HUES48 (cell line): Measurements from ENCODE around the gene BLVRA.
"Not testable (repeated sequence)": the region's sequence is repeated elsewhere in the genome, so short reads cannot be mapped to it uniquely, and the experiment has no call there.

Experiments used
- H3K27ac ChIP-seq: one replicate; pipeline ENCODE4 v1.7.0; 2013; ENCODE audit warnings: low read depth, low read length, inconsistent platforms
- H3K27me3 ChIP-seq: 2 replicates; pipeline ENCODE4 v1.6.1; 2013; ENCODE audit warnings: mild to moderate bottlenecking, low read length; ENCODE audit not compliant: control insufficient read depth, insufficient read depth
- H3K36me3 ChIP-seq: 2 replicates; pipeline ENCODE4 v1.6.1; 2013; ENCODE audit warnings: low read length; ENCODE audit not compliant: control insufficient read depth, insufficient read depth
- H3K4me1 ChIP-seq: 2 replicates; pipeline ENCODE4 v1.6.1; 2013; ENCODE audit warnings: mild to moderate bottlenecking, low read length; ENCODE audit not compliant: control insufficient read depth, insufficient read depth
- H3K4me3 ChIP-seq: 2 replicates; pipeline ENCODE4 v1.5.1; 2013; ENCODE audit warnings: mild to moderate bottlenecking, low read depth, low read length
- H3K9ac ChIP-seq: 2 replicates; pipeline ENCODE4 v1.6.1; 2013; ENCODE audit warnings: mild to moderate bottlenecking, low read depth, low read length, moderate library complexity
- H3K9me3 ChIP-seq: 2 replicates; pipeline ENCODE4 v1.6.1; 2013; ENCODE audit warnings: low read length; ENCODE audit not compliant: control insufficient read depth, insufficient read depth

BLVRA gene

GRCh38 chr7:43758029-43758821, at the start of gene BLVRA:
Gene BLVRA, plus strand, starts transcription at chr7:43758680. Its CDS starts 12,479 bp downstream, at chr7:43771159.
- peaks cover 28% of the 10 kb centered on the region for H3K27me3 ChIP-seq
- H3K4me1 ChIP-seq, result peaks cover 21% of the 10 kb centered on the region
- H3K9ac ChIP-seq, result peak within 1 kb of the TSS; percentile 31; the same call in 1 of the 2 replicates
- H3K4me3 ChIP-seq, result peak within 1 kb of the TSS; percentile 72
- H3K27ac ChIP-seq, result no peak within 1 kb of the TSS
- no peaks in the 10 kb centered on the region for H3K9me3 ChIP-seq
- H3K36me3 ChIP-seq, result no peaks in the 10 kb centered on the region

GRCh38 chr7:43711503-43711902, 47.0 kb upstream of the BLVRA start:
- Histone ChIP-seq H3K36me3 (no peaks in the 10 kb centered on the region), H3K4me3 (no peak overlapping the region), H3K9me3 (no peaks in the 10 kb centered on the region), H3K4me1 (peaks cover 15% of the 10 kb centered on the region), H3K9ac (no peak overlapping the region), H3K27me3 (no peaks in the 10 kb centered on the region), H3K27ac (no peak overlapping the region)

- not testable (repeated sequence) for H3K27ac ChIP-seq, H3K36me3 ChIP-seq, H3K4me3 ChIP-seq
These were observed 42.5 kb upstream of the BLVRA start for GRCh38 chr7:43715966-43716365.

GRCh38 chr7:43716598-43716997, 41.9 kb upstream of the BLVRA start:
- 0 out of 2 replicates have a peak, but pooled peaks cover 5% of the 10 kb centered on the region for H3K36me3 ChIP-seq
- no peak overlapping the region for H3K9ac ChIP-seq
- H3K9me3 ChIP-seq, result no peaks in the 10 kb centered on the region
- H3K4me3 ChIP-seq, result no peak overlapping the region
- no peaks in the 10 kb centered on the region for H3K27me3 ChIP-seq
- H3K4me1 ChIP-seq, result peaks cover 2% of the 10 kb centered on the region; the same call in 1 of the 2 replicates
- no peak overlapping the region for H3K27ac ChIP-seq

More at GRCh38 chr7:43715966-43716365, 42.5 kb upstream of the BLVRA start:
- H3K9me3 ChIP-seq, H3K27me3 ChIP-seq, H3K4me1 ChIP-seq, H3K9ac ChIP-seq: not testable (repeated sequence)

- Histone ChIP-seq H3K27me3 (no peaks in the 10 kb centered on the region), H3K9ac (no peak overlapping the region), H3K4me3 (no peak overlapping the region), H3K9me3 (no peaks in the 10 kb centered on the region), H3K27ac (no peak overlapping the region), H3K36me3 (0 out of 2 replicates have a peak, but pooled peaks cover 5% of the 10 kb centered on the region), H3K4me1 (no peaks in the 10 kb centered on the region; the same call in 1 of the 2 replicates)
These were observed 37.2 kb upstream of the BLVRA start for GRCh38 chr7:43721193-43721806.

- no peak overlapping the region for H3K9ac ChIP-seq
- no peak overlapping the region for H3K27ac ChIP-seq
- H3K4me3 ChIP-seq, result no peak overlapping the region
- peaks cover 3% of the 10 kb centered on the region; the same call in 1 of the 2 replicates for H3K4me1 ChIP-seq
- H3K9me3 ChIP-seq, result no peaks in the 10 kb centered on the region
- no peaks in the 10 kb centered on the region for H3K27me3 ChIP-seq
- 0 out of 2 replicates have a peak, but pooled peaks cover 5% of the 10 kb centered on the region for H3K36me3 ChIP-seq
These were observed 35.5 kb upstream of the BLVRA start for GRCh38 chr7:43723007-43723341.

- Histone ChIP-seq H3K36me3 (0 out of 2 replicates have a peak, but pooled peaks cover 5% of the 10 kb centered on the region), H3K27me3 (no peaks in the 10 kb centered on the region), H3K4me1 (peaks cover 9% of the 10 kb centered on the region), H3K4me3 (no peak overlapping the region), H3K9ac (no peak overlapping the region), H3K9me3 (no peaks in the 10 kb centered on the region), H3K27ac (no peak overlapping the region)
These were observed 33.2 kb upstream of the BLVRA start for GRCh38 chr7:43725251-43725650.

- Histone ChIP-seq H3K4me1 (peaks cover 9% of the 10 kb centered on the region), H3K9ac (no peak overlapping the region), H3K4me3 (no peak overlapping the region)
These were observed 32.0 kb upstream of the BLVRA start for GRCh38 chr7:43726466-43726865.

GRCh38 chr7:43727003-43727402, 31.5 kb upstream of the BLVRA start:
- Histone ChIP-seq H3K9me3 (no peaks in the 10 kb centered on the region), H3K27me3 (no peaks in the 10 kb centered on the region), H3K36me3 (no peaks in the 10 kb centered on the region), H3K9ac (no peak overlapping the region), H3K27ac (no peak overlapping the region), H3K4me3 (no peak overlapping the region), H3K4me1 (peaks cover 9% of the 10 kb centered on the region)

More at GRCh38 chr7:43726466-43726865, 32.0 kb upstream of the BLVRA start:
- Histone ChIP-seq H3K27ac (no peak overlapping the region), H3K9me3 (no peaks in the 10 kb centered on the region), H3K27me3 (no peaks in the 10 kb centered on the region), H3K36me3 (no peaks in the 10 kb centered on the region)

- H3K9me3 ChIP-seq, result no peaks in the 10 kb centered on the region
- H3K36me3 ChIP-seq, result no peaks in the 10 kb centered on the region
- no peak overlapping the region for H3K27ac ChIP-seq
- H3K4me3 ChIP-seq, result no peak overlapping the region
- H3K4me1 ChIP-seq, result peaks cover 9% of the 10 kb centered on the region
- no peaks in the 10 kb centered on the region for H3K27me3 ChIP-seq
- H3K9ac ChIP-seq, result no peak overlapping the region
These were observed 31.0 kb upstream of the BLVRA start for GRCh38 chr7:43727494-43727893.
